ENCODE data around the gene MLPH. TPM values are rescaled to one million over a fixed set of nuclear protein-coding genes. Genes with fewer than 3 reads are reported as not detected.

The MLPH gene
- total and polyA plus RNA-seq, 2 of the 13 experiments (the other 11 are each of a cell fraction or from before 2014, with no cell fraction given) = 0.12 TPM; not detected in 1

GRCh38 chr2:237530472-237531433, 43.7 kb downstream of the MLPH start:
- no peak overlapping the region for H2AFZ ChIP-seq (ENCODE audit: low read length)
- intact Hi-C loops (cut with micrococcal nuclease; ENCODE audit: unreplicated experiment) (no loop called here), in situ Hi-C loops (cut with HindIII; ENCODE audit: extremely low pct_ligation_motif_present, low pct_unique_long_range_greater_than_20kb) (no loop called here)
- TF ChIP-seq ZNF101 (CRISPR knock-in tag; IDR thresholded peaks at IDR 0.05; ENCODE audit: borderline replicate concordance, low read depth) (no peak), ZNF17 (CRISPR knock-in tag; IDR thresholded peaks at IDR 0.05) (no peak), ZNF597 (CRISPR knock-in tag; IDR thresholded peaks at IDR 0.05) (no peak), GFI1 (CRISPR knock-in tag; IDR thresholded peaks at IDR 0.05; ENCODE audit: borderline replicate concordance) (no peak), CENPBD1 (CRISPR knock-in tag; IDR thresholded peaks at IDR 0.05; ENCODE audit: borderline replicate concordance, low read depth) (no peak), KDM5A (IDR thresholded peaks at IDR 0.05; ENCODE audit: borderline replicate concordance, low read length) (no peak), ARNT2 (CRISPR knock-in tag; IDR thresholded peaks at IDR 0.05; ENCODE audit: low read depth) (no peak), PAF1 (CRISPR knock-in tag; IDR thresholded peaks at IDR 0.05) (no peak), MXD4 (CRISPR knock-in tag; IDR thresholded peaks at IDR 0.05) (no peak), ZNF44 (CRISPR knock-in tag; IDR thresholded peaks at IDR 0.05) (no peak), NFKB2 (CRISPR knock-in tag; IDR thresholded peaks at IDR 0.05; ENCODE audit: borderline replicate concordance) (no peak), TBP (CRISPR knock-in tag; IDR thresholded peaks at IDR 0.05) (no peak), ZNF33B (CRISPR knock-in tag; IDR thresholded peaks at IDR 0.05) (no peak), ZBTB1 (CRISPR knock-in tag; IDR thresholded peaks at IDR 0.05; ENCODE audit: borderline replicate concordance) (no peak), HNRNPLL (IDR thresholded peaks at IDR 0.05; ENCODE audit: low read depth, low read length, poor library complexity, severe bottlenecking) (no peak)
- POLR2A ChIA-PET = no interaction called here
- no peak overlapping the region for H3K4me2 ChIP-seq (ENCODE audit: low read depth, low read length)
- H3K4me1 ChIP-seq (ENCODE audit: insufficient read depth, low read length) = no peaks in the 10 kb centered on the region
- no peak for FAIRE-seq
- no peak overlapping the region for H3K27ac ChIP-seq (ENCODE audit: extremely low read length, insufficient read depth, low read length)
- ATAC-seq = no peak; the same call in 2 of the 3 replicates
- 51% methylated on average over 8 of the region's 12 CpGs for WGBS (ENCODE audit: low lambda C conversion rate)
- CTCF ChIA-PET (ENCODE audit: low intra/inter-chr PET ratio, low total read pairs) = no interaction called here
- H3K27me3 ChIP-seq (ENCODE audit: control insufficient read depth in 1 of 2, insufficient read depth in 2 of 2, low read length in 2 of 2) = peaks cover 12 to 64% of the 10 kb centered on the region in 2 experiments; a peak in 4 of 5 replicates
- DNase-seq (ENCODE audit: low spot score) = no peak
- H3K4me3 ChIP-seq (replicated peaks in 1 of 3; ENCODE audit: insufficient read depth in 1 of 3, low read depth in 2 of 3, low read length in 3 of 3) = no peak overlapping the region
- H3K9me3 ChIP-seq (ENCODE audit: low read length) = no peaks in the 10 kb centered on the region
- no peaks in the 10 kb centered on the region for H4K20me1 ChIP-seq (ENCODE audit: insufficient read depth, low read length)
- H3K79me2 ChIP-seq (ENCODE audit: insufficient read depth, low read length) = no peaks in the 10 kb centered on the region
- no peaks in the 10 kb centered on the region for H3K36me3 ChIP-seq (replicated peaks in 1 of 2; ENCODE audit: control insufficient read depth in 1 of 2, insufficient read depth in 2 of 2, low read length in 2 of 2)
- BruUV-seq (replicated peaks) = no TSS peak
- no peak overlapping the region for H3K9ac ChIP-seq (ENCODE audit: insufficient read depth, low read depth, low read length)
